GM21515 (cell line): ENCODE results near the gene LCA5L.

Source experiments
- ATAC-seq: cut with Tn5 transposase; IDR thresholded peaks from one replicate; pipeline ENCODE4 v1.9.1; 2021; ENCODE audit not compliant: unreplicated experiment

LCA5L gene

GRCh38 chr21:39359382-39359781, 86.2 kb downstream of the LCA5L start:
- no peak for ATAC-seq
